HCT116 (cell line): ENCODE data around the gene SEC61A2. TPM values are rescaled to one million over a fixed set of nuclear protein-coding genes. Genes with fewer than 3 reads are reported as not detected.

ENCODE experiments used
- ATAC-seq: fragments of 200-7000 bp; cut with Tn5 transposase; 2 replicates; pipeline ENCODE4 v1.9.1; 2020; ENCODE audit warnings: mild to moderate bottlenecking, moderate library complexity
- BruUV-seq: library from RNA; stranded (reverse); fragments of 400-500 nt; replicated peaks from 2 replicates; lab custom pipeline; 2021; lab: Mats Ljungman, UMichigan
- CTCF ChIA-PET: fragments of 300-600 bp; sonication (Branson Sonifier 250); formaldehyde crosslinking; loops from one replicate; lab custom pipeline; 2021; ENCODE audit warnings: antibody characterized with exemption; lab: Charles Lee
- POLR2A ChIA-PET: fragments of 300-600, 350-600 bp; sonication (Branson Sonifier 250); formaldehyde crosslinking; loops from one replicate; lab custom pipeline; 2021; ENCODE audit warnings: antibody characterized with exemption; lab: Charles Lee
- RAD21 ChIA-PET, 2 experiments: fragments of 300-600 bp; sonication (Branson Sonifier 250); formaldehyde crosslinking; loops; one replicate each; lab custom pipeline; 2023; ENCODE audit warnings: low total read pairs in 2 of 2; ENCODE audit not compliant: uncharacterized antibody in 2 of 2, unreplicated experiment in 2 of 2, low non-redundant PET in 1 of 2; lab: Charles Lee
- DNase-seq: peaks from one replicate; pipeline ENCODE4 v3.0.0-alpha.2; 2010; ENCODE audit warnings: low read depth, low spot score
- H2AFZ ChIP-seq: fragments of 200-600 bp; shearing (Covaris generic), sonication (generic); 2 replicates; pipeline ENCODE4 v1.6.1; 2017; ENCODE audit warnings: low read depth, mixed run types, mixed read lengths, antibody characterized with exemption, low read length; ENCODE audit not compliant: poor library complexity, severe bottlenecking
- H3K27ac ChIP-seq: 2 replicates; pipeline ENCODE4 v1.5.1; 2012; ENCODE audit warnings: low read depth, low read length
- H3K27me3 ChIP-seq: fragments of 200-600 bp; sonication (generic); 2 replicates; pipeline ENCODE4 v1.6.1; 2016; ENCODE audit warnings: mixed run types, low read length, mixed read lengths; ENCODE audit not compliant: insufficient read depth
- H3K36me3 ChIP-seq, 2 experiments: fragments of 200-500 bp in 1 of 2; fragments of 200-600 bp in 1 of 2; sonication (Bioruptor generic) in 1 of 2; sonication (generic) in 1 of 2; 2 replicates each; pipeline versions ENCODE4 v1.5.1 to v1.6.1; 2014 to 2016; ENCODE audit warnings: low read length in 2 of 2, inconsistent platforms in 1 of 2, mixed read lengths in 1 of 2, mixed run types in 1 of 2; ENCODE audit not compliant: insufficient read depth in 2 of 2, control insufficient read depth in 1 of 2
- H3K4me1 ChIP-seq, 2 experiments: fragments of 200-600 bp in 1 of 2; sonication (generic) in 1 of 2; 2 replicates each; pipeline versions ENCODE4 v1.5.1 to v1.6.1; 2012 to 2017; ENCODE audit warnings: low read length in 2 of 2, inconsistent platforms in 1 of 2, mild to moderate bottlenecking in 1 of 2, mixed read lengths in 1 of 2, mixed run types in 1 of 2, moderate library complexity in 1 of 2; ENCODE audit not compliant: insufficient read depth in 2 of 2, control insufficient read depth in 1 of 2
- H3K4me2 ChIP-seq: fragments of 200-600 bp; sonication (generic); 2 replicates; pipeline ENCODE4 v1.6.1; 2017; ENCODE audit warnings: mixed run types, low read length, mixed read lengths
- H3K4me3 ChIP-seq, 2 experiments: fragments of 200-600 bp in 1 of 2; sonication (generic) in 1 of 2; replicated peaks in 1 of 2; 2 replicates each; pipeline ENCODE4 v1.5.1; 2011 to 2016; ENCODE audit warnings: low read length in 2 of 2, control low read depth in 1 of 2, low read depth in 1 of 2, mild to moderate bottlenecking in 1 of 2, mixed read lengths in 1 of 2, mixed run types in 1 of 2
- H3K79me2 ChIP-seq: fragments of 200-600 bp; sonication (generic); 2 replicates; pipeline ENCODE4 v1.6.1; 2017; ENCODE audit warnings: mild to moderate bottlenecking, mixed run types, low read length, moderate library complexity, mixed read lengths; ENCODE audit not compliant: insufficient read depth
- H3K9ac ChIP-seq: fragments of 200-600 bp; sonication (generic); 2 replicates; pipeline ENCODE4 v1.6.1; 2016; ENCODE audit warnings: low read length, mixed read lengths
- H3K9me2 ChIP-seq: fragments of 200-600 bp; sonication (generic), shearing (Covaris generic); 2 replicates; pipeline ENCODE4 v1.6.1; 2017; ENCODE audit warnings: mixed run types, mild to moderate bottlenecking, moderate library complexity; ENCODE audit not compliant: insufficient read depth
- H3K9me3 ChIP-seq, 2 experiments: fragments of 200-500 bp in 1 of 2; fragments of 200-600 bp in 1 of 2; sonication (Bioruptor generic) in 1 of 2; sonication (generic) in 1 of 2; 2 replicates each; pipeline ENCODE4 v1.6.1; 2014 to 2017; ENCODE audit warnings: low read length in 2 of 2, mixed read lengths in 2 of 2, inconsistent platforms in 1 of 2, low read depth in 1 of 2, mild to moderate bottlenecking in 1 of 2, mixed run types in 1 of 2, moderate library complexity in 1 of 2; ENCODE audit not compliant: control insufficient read depth in 1 of 2, insufficient read depth in 1 of 2
- H4K20me1 ChIP-seq: fragments of 200-600 bp; sonication (generic), shearing (Covaris generic); 2 replicates; pipeline ENCODE4 v1.6.1; 2017; ENCODE audit warnings: mixed run types, mild to moderate bottlenecking, moderate library complexity; ENCODE audit not compliant: insufficient read depth
- CBX3 ChIP-seq: IDR thresholded peaks from 2 replicates; pipeline ENCODE4 v1.6.1; 2012; ENCODE audit warnings: low read depth
- CEBPB ChIP-seq: IDR thresholded peaks from 2 replicates; pipeline ENCODE4 v1.6.1; 2012; ENCODE audit warnings: low read depth
- ELF1 ChIP-seq: IDR thresholded peaks from 2 replicates; pipeline ENCODE4 v1.6.1; 2012; ENCODE audit warnings: low read depth, borderline replicate concordance
- EZH2phosphoT487 ChIP-seq: fragments of 200-600 bp; IDR thresholded peaks from 2 replicates; pipeline ENCODE4 v1.6.1; 2018; ENCODE audit warnings: antibody characterized with exemption, borderline replicate concordance
- FOSL1 ChIP-seq: IDR thresholded peaks from 2 replicates; pipeline ENCODE4 v1.6.1; 2012; ENCODE audit warnings: low read depth
- JUND ChIP-seq: IDR thresholded peaks from 2 replicates; pipeline ENCODE4 v1.6.1; 2012
- POLR2A ChIP-seq: IDR thresholded peaks from 2 replicates; pipeline ENCODE4 v1.7.0; 2011; ENCODE audit warnings: borderline replicate concordance; ENCODE audit not compliant: insufficient read depth, insufficient read length; ENCODE audit errors: extremely low read depth
- POLR2AphosphoS5 ChIP-seq: IDR thresholded peaks from 2 replicates; pipeline ENCODE4 v1.6.1; 2011; ENCODE audit warnings: mild to moderate bottlenecking, low read depth, low read length, moderate library complexity
- RAD21 ChIP-seq: IDR thresholded peaks from 2 replicates; pipeline ENCODE4 v1.6.1; 2012; ENCODE audit warnings: low read depth, mild to moderate bottlenecking
- SIN3A ChIP-seq: IDR thresholded peaks from 2 replicates; pipeline ENCODE4 v1.6.1; 2012; ENCODE audit warnings: low read depth
- SP1 ChIP-seq: IDR thresholded peaks from 2 replicates; pipeline ENCODE4 v1.6.1; 2012; ENCODE audit warnings: low read depth
- SRF ChIP-seq: IDR thresholded peaks from 2 replicates; pipeline ENCODE4 v1.6.1; 2012; ENCODE audit warnings: low read depth
- TCF7L2 ChIP-seq: IDR thresholded peaks from 2 replicates; pipeline ENCODE4 v1.7.0; 2011; ENCODE audit warnings: borderline replicate concordance, inconsistent platforms; ENCODE audit not compliant: insufficient read depth, insufficient read length; ENCODE audit errors: extremely low read depth
- YY1 ChIP-seq: IDR thresholded peaks from 2 replicates; pipeline ENCODE4 v1.6.1; 2011; ENCODE audit warnings: low read length, low read depth, moderate library complexity, mild to moderate bottlenecking; ENCODE audit not compliant: insufficient replicate concordance; ENCODE audit errors: extremely low read depth
- ZNF274 ChIP-seq: fragments of 200-500 bp; sonication (Bioruptor generic); IDR thresholded peaks from 2 replicates; pipeline ENCODE4 v1.6.1; 2014; ENCODE audit warnings: mild to moderate bottlenecking, low read depth, low read length, inconsistent platforms
- intact Hi-C: fragments of 100-400 bp; cut with micrococcal nuclease; formaldehyde crosslinking; loops from 2 replicates; pipeline ENCODE4 v1.10.0; 2022
- total RNA-seq: library from RNA; stranded (reverse); gene quantifications from one replicate; pipeline ENCODE4 v1.2.1, GENCODE V29; 2021; ENCODE audit not compliant: unreplicated experiment
- TF ChIP-seq, protein P1 (sequence below): IDR thresholded peaks from 2 replicates; pipeline ENCODE4 v1.6.1; 2012
- TF ChIP-seq, protein P2 (sequence below): IDR thresholded peaks from 2 replicates; pipeline ENCODE4 v1.6.1; 2012; ENCODE audit warnings: low read depth
- TF ChIP-seq, protein P3 (sequence below): IDR thresholded peaks from 2 replicates; pipeline ENCODE4 v1.6.1; 2012

Gene SEC61A2
- total RNA-seq, 1 experiment from 2014 or later = 10.0 TPM

DNA sequence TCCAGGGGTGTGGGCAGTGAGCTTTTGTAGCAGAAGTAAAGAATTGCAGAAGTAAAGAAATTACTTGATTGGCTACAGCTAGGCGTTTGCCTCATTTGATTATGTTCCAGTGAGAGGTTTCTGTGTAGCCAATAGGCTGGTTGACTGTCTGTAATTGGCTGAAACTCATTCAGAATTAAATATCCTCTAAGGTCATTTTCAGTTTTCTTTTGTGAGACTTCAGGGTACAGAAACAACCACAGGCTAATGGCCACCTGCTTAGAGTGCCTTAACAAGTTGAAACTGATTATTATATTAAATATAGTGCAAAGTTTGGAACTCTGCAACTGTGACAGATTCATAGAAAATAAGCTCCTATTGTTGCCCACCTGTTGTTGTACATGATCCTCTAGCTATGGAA is 10.6 kb downstream of the SEC61A2 start (continued):
- no peak for TF ChIP-seq SRF
- TF ChIP-seq, all 23 proteins: peak for 0

DNA sequence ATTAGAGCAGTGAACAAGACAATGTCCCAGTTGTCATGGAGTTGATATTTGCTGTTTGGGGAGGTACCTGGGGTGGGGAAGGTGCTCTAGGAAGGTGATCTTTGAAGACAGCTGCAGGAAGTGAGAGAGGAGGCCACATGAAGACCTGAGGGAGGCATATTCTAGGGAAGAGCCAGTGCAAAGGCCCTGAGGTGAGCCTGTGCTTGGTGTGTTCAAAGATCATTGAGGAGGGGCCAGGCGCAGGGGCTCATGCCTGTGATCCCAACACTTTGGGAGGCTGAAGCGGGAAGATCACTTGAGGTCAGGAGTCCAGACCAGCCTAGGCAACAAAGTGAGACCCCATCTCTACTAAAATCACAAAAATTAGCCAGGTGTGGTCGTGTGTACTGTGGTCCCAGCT is 15.1 kb downstream of the SEC61A2 start:
- Histone ChIP-seq H3K9me3 (no peaks in the 10 kb centered on the region), H2AFZ (no peak overlapping the region), H3K27me3 (no peaks in the 10 kb centered on the region), H3K4me3 (no peak overlapping the region), H3K4me2 (no peak overlapping the region), H4K20me1 (no peaks in the 10 kb centered on the region), H3K9ac (no peak overlapping the region), H3K9me2 (no peaks in the 10 kb centered on the region), H3K79me2 (no peaks in the 10 kb centered on the region), H3K27ac (no peak overlapping the region), H3K36me3 (peaks cover 5 to 7% of the 10 kb centered on the region in 2 experiments; a peak in 2 of 4 replicates), H3K4me1 (no peaks in the 10 kb centered on the region)
- TF ChIP-seq ELF1 (no peak), SIN3A (no peak), JUND (no peak), EZH2phosphoT487 (no peak), RAD21 (no peak), ZNF274 (no peak), POLR2A (no peak), SP1 (no peak), YY1 (no peak), TCF7L2 (no peak), POLR2AphosphoS5 (no peak), CEBPB (no peak), SRF (no peak), FOSL1 (no peak), CBX3 (no peak)
- TF ChIP-seq, protein P1, sequence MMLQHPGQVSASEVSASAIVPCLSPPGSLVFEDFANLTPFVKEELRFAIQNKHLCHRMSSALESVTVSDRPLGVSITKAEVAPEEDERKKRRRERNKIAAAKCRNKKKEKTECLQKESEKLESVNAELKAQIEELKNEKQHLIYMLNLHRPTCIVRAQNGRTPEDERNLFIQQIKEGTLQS = no peak
- TF ChIP-seq, protein P2, sequence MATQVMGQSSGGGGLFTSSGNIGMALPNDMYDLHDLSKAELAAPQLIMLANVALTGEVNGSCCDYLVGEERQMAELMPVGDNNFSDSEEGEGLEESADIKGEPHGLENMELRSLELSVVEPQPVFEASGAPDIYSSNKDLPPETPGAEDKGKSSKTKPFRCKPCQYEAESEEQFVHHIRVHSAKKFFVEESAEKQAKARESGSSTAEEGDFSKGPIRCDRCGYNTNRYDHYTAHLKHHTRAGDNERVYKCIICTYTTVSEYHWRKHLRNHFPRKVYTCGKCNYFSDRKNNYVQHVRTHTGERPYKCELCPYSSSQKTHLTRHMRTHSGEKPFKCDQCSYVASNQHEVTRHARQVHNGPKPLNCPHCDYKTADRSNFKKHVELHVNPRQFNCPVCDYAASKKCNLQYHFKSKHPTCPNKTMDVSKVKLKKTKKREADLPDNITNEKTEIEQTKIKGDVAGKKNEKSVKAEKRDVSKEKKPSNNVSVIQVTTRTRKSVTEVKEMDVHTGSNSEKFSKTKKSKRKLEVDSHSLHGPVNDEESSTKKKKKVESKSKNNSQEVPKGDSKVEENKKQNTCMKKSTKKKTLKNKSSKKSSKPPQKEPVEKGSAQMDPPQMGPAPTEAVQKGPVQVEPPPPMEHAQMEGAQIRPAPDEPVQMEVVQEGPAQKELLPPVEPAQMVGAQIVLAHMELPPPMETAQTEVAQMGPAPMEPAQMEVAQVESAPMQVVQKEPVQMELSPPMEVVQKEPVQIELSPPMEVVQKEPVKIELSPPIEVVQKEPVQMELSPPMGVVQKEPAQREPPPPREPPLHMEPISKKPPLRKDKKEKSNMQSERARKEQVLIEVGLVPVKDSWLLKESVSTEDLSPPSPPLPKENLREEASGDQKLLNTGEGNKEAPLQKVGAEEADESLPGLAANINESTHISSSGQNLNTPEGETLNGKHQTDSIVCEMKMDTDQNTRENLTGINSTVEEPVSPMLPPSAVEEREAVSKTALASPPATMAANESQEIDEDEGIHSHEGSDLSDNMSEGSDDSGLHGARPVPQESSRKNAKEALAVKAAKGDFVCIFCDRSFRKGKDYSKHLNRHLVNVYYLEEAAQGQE = no peak
- TF ChIP-seq, protein P3, sequence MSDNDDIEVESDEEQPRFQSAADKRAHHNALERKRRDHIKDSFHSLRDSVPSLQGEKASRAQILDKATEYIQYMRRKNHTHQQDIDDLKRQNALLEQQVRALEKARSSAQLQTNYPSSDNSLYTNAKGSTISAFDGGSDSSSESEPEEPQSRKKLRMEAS = no peak
- intact Hi-C loops = no loop called here
- no TSS peak for BruUV-seq
- ATAC-seq = no peak
- ChIA-PET CTCF (no interaction called here), RAD21 (no interaction called here), POLR2A (no interaction called here)
- DNase-seq = no peak
